Activated naive CD4-positive, alpha-beta T cell treated with anti-CD3 and anti-CD28 coated beads for 36 hours (primary cell): ENCODE data around the gene ADAM11. TPM values are rescaled to one million over a fixed set of nuclear protein-coding genes. Genes with fewer than 3 reads are reported as not detected.
"Not testable (repeated sequence)": the region's sequence is repeated elsewhere in the genome, so short reads cannot be mapped to it uniquely, and the experiment has no call there.

Experiments
- CTCF ChIA-PET: fragments of 350-600 bp; sonication (Branson Sonifier 250); formaldehyde crosslinking; loops from one replicate; lab custom pipeline; 2021; ENCODE audit warnings: antibody characterized with exemption; lab: Charles Lee
- DNase-seq: peaks from one replicate; pipeline ENCODE4 v3.0.0-alpha.2; 2020
- H3K27ac Mint-ChIP-seq: one replicate; pipeline ENCODE4 v1.8.0; 2021; ENCODE audit warnings: mild to moderate bottlenecking, mixed read lengths
- H3K27me3 Mint-ChIP-seq: one replicate; pipeline ENCODE4 v1.8.0; 2021; ENCODE audit warnings: low read depth, mixed read lengths
- H3K36me3 Mint-ChIP-seq: one replicate; pipeline ENCODE4 v1.8.0; 2021; ENCODE audit warnings: low read depth, mixed read lengths
- H3K4me1 Mint-ChIP-seq: one replicate; pipeline ENCODE4 v1.8.0; 2021; ENCODE audit warnings: low read depth, mixed read lengths
- H3K4me3 Mint-ChIP-seq: one replicate; pipeline ENCODE4 v1.8.0; 2021; ENCODE audit warnings: mild to moderate bottlenecking, moderate library complexity, mixed read lengths
- H3K9me3 Mint-ChIP-seq: one replicate; pipeline ENCODE4 v1.8.0; 2021; ENCODE audit warnings: mixed read lengths
- intact Hi-C: fragments of 100-400 bp; cut with micrococcal nuclease; formaldehyde crosslinking; loops from one replicate; pipeline ENCODE4 v1.15.1; 2023
- total RNA-seq, 2 experiments: library from RNA; stranded (reverse); gene quantifications; one replicate each; pipeline ENCODE4 v1.2.3, GENCODE V29; 2021

Gene ADAM11
- under 1 TPM; 0.17 to 0.57 TPM for total RNA-seq

GRCh38 chr17:44758414-44759085 lies at the start of gene ADAM11:
TSS of gene ADAM11 (plus strand) at chr17:44758988. CDS start at chr17:44759200, 212 bp downstream.
- no peak within 1 kb of the TSS for H3K27ac Mint-ChIP-seq

GRCh38 chr17:44719444-44719843 lies 39.3 kb upstream of the ADAM11 start:
- intact Hi-C loops, result no loop called here
- Mint-ChIP-seq H3K9me3 (no peaks in the 10 kb centered on the region), H3K4me1 (no peaks in the 10 kb centered on the region), H3K27me3 (no peaks in the 10 kb centered on the region), H3K36me3 (peaks cover 20% of the 10 kb centered on the region), H3K27ac (no peak overlapping the region), H3K4me3 (no peak overlapping the region)
- no peak for DNase-seq
- CTCF ChIA-PET, result no interaction called here

More at GRCh38 chr17:44758414-44759085, at the start of gene ADAM11:
- Mint-ChIP-seq H3K27me3 (peaks cover 30% of the 10 kb centered on the region), H3K36me3 (no peaks in the 10 kb centered on the region), H3K4me3 (no peak within 1 kb of the TSS), H3K9me3 (no peaks in the 10 kb centered on the region), H3K4me1 (no peaks in the 10 kb centered on the region)
- CTCF ChIA-PET, result no interaction called here
- intact Hi-C loops, result no loop called here
- DNase-seq, result no peak

GRCh38 chr17:44722254-44722653 lies 36.5 kb upstream of the ADAM11 start:
- intact Hi-C loops, result no loop called here
- no peak for DNase-seq
- Mint-ChIP-seq H3K27me3 (no peaks in the 10 kb centered on the region), H3K9me3 (no peaks in the 10 kb centered on the region), H3K4me3 (no peak overlapping the region), H3K4me1 (no peaks in the 10 kb centered on the region), H3K36me3 (peaks cover 21% of the 10 kb centered on the region), H3K27ac (no peak overlapping the region)
- CTCF ChIA-PET, result no interaction called here

GRCh38 chr17:44726121-44726520 lies 32.7 kb upstream of the ADAM11 start:
- H3K36me3 Mint-ChIP-seq, result peaks cover 21% of the 10 kb centered on the region
- CTCF ChIA-PET, result interaction anchor here (0.6 kb wide), 1 partner anchor 132 kb away, joined by 4 read pairs; no protein-coding TSS in a partner anchor
- H3K4me3 Mint-ChIP-seq, H3K27me3 Mint-ChIP-seq, H3K27ac Mint-ChIP-seq, intact Hi-C loops, H3K9me3 Mint-ChIP-seq, DNase-seq, H3K4me1 Mint-ChIP-seq: not testable (repeated sequence)

DNA sequence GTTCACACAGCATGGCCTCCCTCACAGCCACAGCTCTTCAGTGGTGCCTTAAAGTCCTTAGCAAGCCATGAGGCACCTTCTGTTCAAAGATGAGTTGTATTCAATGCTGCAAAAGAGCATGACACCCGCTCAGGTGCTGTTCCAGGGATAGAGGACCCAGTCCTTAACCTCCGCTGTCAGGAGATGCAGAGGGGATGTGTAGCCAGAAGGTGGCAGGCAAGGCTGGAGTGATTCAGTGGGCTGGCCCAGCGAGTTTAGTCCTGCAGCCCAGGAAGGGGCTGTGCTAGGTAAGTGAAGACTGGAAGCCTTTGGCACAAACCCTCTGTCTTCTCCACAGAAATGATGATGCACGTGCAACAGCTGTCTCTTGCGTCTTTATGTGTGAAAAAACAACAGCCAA lies 25.0 kb upstream of the ADAM11 start:
- H3K27ac Mint-ChIP-seq, result no peak overlapping the region
- peaks cover 14% of the 10 kb centered on the region for H3K36me3 Mint-ChIP-seq
- H3K4me1 Mint-ChIP-seq, result no peaks in the 10 kb centered on the region
- DNase-seq, result no peak
- CTCF ChIA-PET, result no interaction called here
- no peak overlapping the region for H3K4me3 Mint-ChIP-seq
- no peaks in the 10 kb centered on the region for H3K9me3 Mint-ChIP-seq
- intact Hi-C loops, result no loop called here
- H3K27me3 Mint-ChIP-seq, result no peaks in the 10 kb centered on the region

DNA sequence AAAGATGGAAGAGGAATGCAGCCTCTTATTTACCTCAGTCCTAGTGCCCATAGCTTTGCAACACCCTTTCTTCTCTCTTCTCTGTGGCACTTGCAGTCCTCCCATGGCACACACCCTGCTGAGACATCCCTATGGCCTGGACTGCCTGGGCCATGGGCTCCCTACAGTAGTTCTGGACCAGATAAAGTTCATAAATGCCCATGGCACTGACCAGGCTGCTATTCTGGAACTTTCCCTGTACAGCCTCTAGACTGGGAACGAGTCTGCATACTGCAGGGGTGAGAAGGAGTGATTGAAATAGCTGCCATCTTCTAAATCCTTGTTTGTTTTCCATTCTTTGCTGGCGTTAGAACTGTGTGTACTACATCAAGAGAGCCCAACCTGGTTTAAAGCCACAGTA lies 24.5 kb upstream of the ADAM11 start:
- Mint-ChIP-seq H3K4me1 (no peaks in the 10 kb centered on the region), H3K36me3 (peaks cover 13% of the 10 kb centered on the region)

DNA sequence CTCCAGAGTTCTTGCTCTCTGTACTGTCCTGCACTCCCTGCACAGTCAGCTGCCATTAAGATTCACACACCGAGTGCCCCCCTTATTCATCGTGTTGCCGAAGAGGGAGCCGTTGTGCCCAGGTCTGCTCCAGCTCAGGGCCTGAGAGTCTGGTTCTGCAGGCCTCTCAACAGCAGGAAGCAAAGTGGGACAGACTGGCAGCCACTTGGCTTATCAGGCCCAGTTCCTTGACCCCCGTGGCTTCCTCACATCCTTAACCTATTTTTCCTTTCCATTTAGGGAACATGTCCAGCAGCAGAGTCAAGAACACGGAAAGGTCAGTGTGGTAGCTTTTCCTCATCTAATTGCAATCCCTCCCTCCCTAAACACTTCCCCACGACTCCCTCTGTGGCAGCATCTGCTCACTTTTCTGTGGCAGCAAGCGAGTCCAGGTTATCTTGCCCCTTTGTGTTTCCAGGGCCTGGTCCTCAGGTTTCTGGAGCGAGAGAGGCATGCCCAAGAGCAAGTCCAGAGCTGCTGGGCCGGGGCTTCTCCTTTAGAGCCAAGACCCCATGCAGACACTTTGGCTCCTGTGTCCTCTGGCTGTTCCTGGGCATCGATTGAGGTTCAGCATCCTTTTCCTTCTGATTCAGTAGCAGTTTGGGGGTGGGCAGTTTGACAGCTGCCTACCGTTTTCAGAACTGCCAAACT lies 22.1 kb upstream of the ADAM11 start:
- no peak for DNase-seq
- intact Hi-C loops, result no loop called here
- Mint-ChIP-seq H3K27ac (no peak overlapping the region), H3K27me3 (no peaks in the 10 kb centered on the region), H3K4me1 (no peaks in the 10 kb centered on the region), H3K9me3 (no peaks in the 10 kb centered on the region), H3K4me3 (no peak overlapping the region), H3K36me3 (peaks cover 15% of the 10 kb centered on the region)
- CTCF ChIA-PET, result no interaction called here

More for the DNA sequence above, 24.5 kb upstream of the ADAM11 start:
- CTCF ChIA-PET, result no interaction called here
- no peak for DNase-seq
- no peak overlapping the region for H3K4me3 Mint-ChIP-seq
- no peaks in the 10 kb centered on the region for H3K27me3 Mint-ChIP-seq
- no peaks in the 10 kb centered on the region for H3K9me3 Mint-ChIP-seq
- no peak overlapping the region for H3K27ac Mint-ChIP-seq
- intact Hi-C loops, result no loop called here

- no peak overlapping the region for H3K27ac Mint-ChIP-seq
- CTCF ChIA-PET, result interaction anchor here (0.6 kb wide), 1 partner anchor 597 kb away, joined by 3 read pairs; no protein-coding TSS in a partner anchor
Observed at GRCh38 chr17:44738214-44738906, 20.4 kb upstream of the ADAM11 start.

GRCh38 chr17:44741316-44741715 lies 17.5 kb upstream of the ADAM11 start:
- no peaks in the 10 kb centered on the region for H3K4me1 Mint-ChIP-seq

More at GRCh38 chr17:44738214-44738906, 20.4 kb upstream of the ADAM11 start:
- H3K4me1 Mint-ChIP-seq, result no peaks in the 10 kb centered on the region
- no peak for DNase-seq
- no peak overlapping the region for H3K4me3 Mint-ChIP-seq
- intact Hi-C loops, result no loop called here
- peaks cover 16% of the 10 kb centered on the region for H3K36me3 Mint-ChIP-seq
- no peaks in the 10 kb centered on the region for H3K9me3 Mint-ChIP-seq
- no peaks in the 10 kb centered on the region for H3K27me3 Mint-ChIP-seq

DNA sequence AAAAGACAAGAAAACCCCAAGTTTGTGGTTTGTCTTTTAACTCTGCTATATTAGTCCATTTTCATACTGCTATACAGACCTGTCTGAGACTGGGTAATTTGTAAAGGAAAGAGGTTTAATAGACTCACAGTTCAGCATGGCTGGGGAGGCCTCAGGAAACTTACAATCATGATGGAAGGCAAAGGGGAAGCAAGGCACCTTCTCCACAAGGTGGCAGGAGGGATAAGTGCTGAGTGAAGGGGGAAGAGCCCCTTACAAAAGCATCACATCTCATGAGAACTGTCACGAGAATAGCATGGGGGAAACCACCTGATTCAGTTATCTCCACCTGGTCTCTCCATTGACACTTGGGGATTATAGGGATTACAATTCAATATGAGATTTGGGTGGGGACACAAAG lies 13.5 kb upstream of the ADAM11 start:
- Mint-ChIP-seq H3K9me3 (no peaks in the 10 kb centered on the region), H3K36me3 (peaks cover 10% of the 10 kb centered on the region), H3K4me1 (no peaks in the 10 kb centered on the region), H3K4me3 (no peak overlapping the region), H3K27me3 (no peaks in the 10 kb centered on the region), H3K27ac (no peak overlapping the region)
- intact Hi-C loops, result no loop called here
- no peak for DNase-seq
- CTCF ChIA-PET, result interaction anchor here (0.7 kb wide), 1 partner anchor 127 kb away, joined by 3 read pairs; no protein-coding TSS in a partner anchor

More at GRCh38 chr17:44741316-44741715, 17.5 kb upstream of the ADAM11 start:
- peaks cover 14% of the 10 kb centered on the region for H3K36me3 Mint-ChIP-seq
- H3K9me3 Mint-ChIP-seq, result no peaks in the 10 kb centered on the region
- H3K27me3 Mint-ChIP-seq, result no peaks in the 10 kb centered on the region
- CTCF ChIA-PET, result no interaction called here
- DNase-seq, result no peak
- no peak overlapping the region for H3K4me3 Mint-ChIP-seq
- H3K27ac Mint-ChIP-seq, result no peak overlapping the region
- intact Hi-C loops, result no loop called here

DNA sequence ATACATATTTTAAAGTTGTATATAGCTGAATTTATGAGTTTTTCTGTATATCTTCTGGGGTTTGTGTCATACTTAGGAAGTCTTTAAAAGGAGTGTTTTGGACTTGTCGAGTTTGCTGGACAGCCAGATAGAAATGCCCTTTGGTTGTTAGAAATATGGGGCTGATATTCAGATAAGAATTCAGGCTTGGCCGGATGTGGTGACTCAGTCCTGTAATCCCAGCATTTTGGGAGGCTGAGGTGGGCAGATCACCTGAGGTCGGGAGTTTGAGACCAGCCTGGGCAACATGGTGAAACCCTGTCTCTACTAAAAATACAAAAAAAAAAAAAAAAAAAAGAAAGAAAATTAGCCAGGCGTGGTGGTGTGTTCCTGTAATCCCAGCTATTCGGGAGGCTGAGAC lies 13.1 kb upstream of the ADAM11 start:
- DNase-seq, CTCF ChIA-PET, H3K27ac Mint-ChIP-seq, H3K9me3 Mint-ChIP-seq, H3K4me3 Mint-ChIP-seq, H3K27me3 Mint-ChIP-seq, H3K4me1 Mint-ChIP-seq, intact Hi-C loops: not testable (repeated sequence)
- H3K36me3 Mint-ChIP-seq, result peaks cover 10% of the 10 kb centered on the region

GRCh38 chr17:44747566-44747965 lies 11.2 kb upstream of the ADAM11 start:
- intact Hi-C loops, result no loop called here
- H3K36me3 Mint-ChIP-seq, result peaks cover 18% of the 10 kb centered on the region
- no peak overlapping the region for H3K4me3 Mint-ChIP-seq
- no peak for DNase-seq
- no peak overlapping the region for H3K27ac Mint-ChIP-seq
- CTCF ChIA-PET, result no interaction called here
- no peaks in the 10 kb centered on the region for H3K27me3 Mint-ChIP-seq
- H3K9me3 Mint-ChIP-seq, result no peaks in the 10 kb centered on the region
- no peaks in the 10 kb centered on the region for H3K4me1 Mint-ChIP-seq
